Endothelial cell (in vitro differentiated cells): ENCODE data around the gene PRM2. TPM values are rescaled to one million over a fixed set of nuclear protein-coding genes. Genes with fewer than 3 reads are reported as not detected.

Experiments
- DNase-seq: peaks from one replicate; pipeline ENCODE4 v3.0.0; 2021; ENCODE audit warnings: low spot score
- H3K27ac Mint-ChIP-seq: one replicate; pipeline ENCODE4 v1.8.0; 2021; ENCODE audit warnings: mixed read lengths, inconsistent platforms; ENCODE audit not compliant: unreplicated experiment
- H3K27me3 Mint-ChIP-seq: one replicate; pipeline ENCODE4 v1.8.0; 2021; ENCODE audit warnings: mild to moderate bottlenecking, moderate library complexity, mixed read lengths, inconsistent platforms; ENCODE audit not compliant: unreplicated experiment
- H3K36me3 Mint-ChIP-seq: one replicate; pipeline ENCODE4 v1.8.0; 2021; ENCODE audit warnings: mild to moderate bottlenecking, low read depth, mixed read lengths, inconsistent platforms; ENCODE audit not compliant: unreplicated experiment
- H3K4me1 Mint-ChIP-seq: one replicate; pipeline ENCODE4 v1.8.0; 2021; ENCODE audit warnings: mild to moderate bottlenecking, mixed read lengths, inconsistent platforms; ENCODE audit not compliant: unreplicated experiment
- H3K4me3 Mint-ChIP-seq: one replicate; pipeline ENCODE4 v1.8.0; 2021; ENCODE audit warnings: mild to moderate bottlenecking, mixed read lengths, inconsistent platforms; ENCODE audit not compliant: unreplicated experiment
- H3K9me3 Mint-ChIP-seq: one replicate; pipeline ENCODE4 v1.8.0; 2021; ENCODE audit warnings: mixed read lengths, inconsistent platforms; ENCODE audit not compliant: unreplicated experiment
- CTCF ChIP-seq: fragments of 200-600 bp; sonication (generic); IDR thresholded peaks from one replicate; pipeline ENCODE4 v1.5.0; 2021; ENCODE audit warnings: antibody characterized with exemption; ENCODE audit not compliant: unreplicated experiment
- total RNA-seq: library from RNA; stranded (reverse); fragmentation: NEBNext Ultra II Directional; extraction: Animal tissue kit (Norgen Biotek cat#: 25700); gene quantifications from one replicate; pipeline ENCODE4 v1.2.1, GENCODE V29; 2021; ENCODE audit not compliant: unreplicated experiment

The PRM2 gene
- total RNA-seq, 1 donor from 2014 or later: not detected

GRCh38 chr16:11268921-11269375 lies 7.3 kb downstream of the PRM2 start, which contains the start of gene TNP2:
TSS of gene TNP2 (minus strand) at chr16:11269325. CDS start at chr16:11269262, 63 bp downstream.
- Mint-ChIP-seq H3K9me3 (no peaks in the 10 kb centered on the region), H3K27ac (no peak within 1 kb of the TSS)

GRCh38 chr16:11265124-11265523 lies 11.2 kb downstream of the PRM2 start:
- no peak for TF ChIP-seq CTCF
- Mint-ChIP-seq H3K4me1 (no peaks in the 10 kb centered on the region), H3K27ac (no peak overlapping the region), H3K4me3 (no peak overlapping the region), H3K9me3 (no peaks in the 10 kb centered on the region), H3K27me3 (peaks cover 2% of the 10 kb centered on the region), H3K36me3 (no peaks in the 10 kb centered on the region)
- no peak for DNase-seq

More at GRCh38 chr16:11268921-11269375, 7.3 kb downstream of the PRM2 start, which contains the start of gene TNP2:
- no peak for TF ChIP-seq CTCF
- no peaks in the 10 kb centered on the region for H3K4me1 Mint-ChIP-seq
- H3K36me3 Mint-ChIP-seq: no peaks in the 10 kb centered on the region
- no peak for DNase-seq
- peaks cover 6% of the 10 kb centered on the region for H3K27me3 Mint-ChIP-seq
- no peak within 1 kb of the TSS for H3K4me3 Mint-ChIP-seq

- H3K36me3 Mint-ChIP-seq: no peaks in the 10 kb centered on the region
- peaks cover 2% of the 10 kb centered on the region for H3K27me3 Mint-ChIP-seq
- no peak overlapping the region for H3K4me3 Mint-ChIP-seq
- H3K9me3 Mint-ChIP-seq: no peaks in the 10 kb centered on the region
- H3K4me1 Mint-ChIP-seq: no peaks in the 10 kb centered on the region
- TF ChIP-seq CTCF: no peak
- H3K27ac Mint-ChIP-seq: peak overlapping the region; percentile 0
- DNase-seq: no peak
These were observed 12.0 kb downstream of the PRM2 start for GRCh38 chr16:11264155-11264832.

GRCh38 chr16:11263737-11264136 lies 12.5 kb downstream of the PRM2 start:
- no peak for TF ChIP-seq CTCF
- Mint-ChIP-seq H3K9me3 (no peaks in the 10 kb centered on the region), H3K4me3 (no peak overlapping the region), H3K27me3 (peaks cover under 1% of the 10 kb centered on the region), H3K27ac (peak overlapping the region; percentile 0), H3K4me1 (no peaks in the 10 kb centered on the region), H3K36me3 (no peaks in the 10 kb centered on the region)
- no peak for DNase-seq

GRCh38 chr16:11262915-11263314 lies 13.4 kb downstream of the PRM2 start:
- TF ChIP-seq CTCF: no peak
- Mint-ChIP-seq H3K27ac (no peak overlapping the region), H3K36me3 (no peaks in the 10 kb centered on the region), H3K9me3 (no peaks in the 10 kb centered on the region), H3K4me3 (no peak overlapping the region), H3K4me1 (no peaks in the 10 kb centered on the region), H3K27me3 (no peaks in the 10 kb centered on the region)
- no peak for DNase-seq
